ENCODE data around the gene RETREG1.
"Not testable (repeated sequence)": the region's sequence is repeated elsewhere in the genome, so short reads cannot be mapped to it uniquely, and the experiment has no call there.

The RETREG1 gene

DNA sequence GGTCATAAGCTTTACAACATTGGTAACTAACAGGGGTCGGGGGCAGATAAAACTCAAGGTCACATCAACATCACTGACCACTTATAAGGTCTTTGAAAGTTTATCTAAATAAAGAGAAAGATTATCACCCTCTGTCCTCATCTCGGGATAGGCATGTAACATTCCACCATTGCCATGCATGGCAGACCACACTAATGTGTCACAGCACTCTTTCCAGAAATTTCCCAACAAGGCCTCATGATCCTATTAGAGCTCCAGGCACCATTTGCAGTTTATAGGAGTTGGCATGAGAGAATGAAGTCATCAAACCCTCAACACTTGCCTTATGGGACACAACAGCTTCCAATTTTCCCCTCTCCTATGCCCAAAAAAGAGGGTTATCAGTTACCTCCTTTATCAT, 119.3 kb downstream of the RETREG1 start:
- H3K9me3 ChIP-seq (ENCODE audit: control insufficient read depth, insufficient read depth, low read length), result peaks cover 15% of the 10 kb centered on the region
- no peaks in the 10 kb centered on the region for H3K36me3 ChIP-seq (ENCODE audit: insufficient read depth, low read length)
- H3K9ac ChIP-seq (ENCODE audit: low read depth, low read length), result no peak overlapping the region
- no peaks in the 10 kb centered on the region for H3K4me1 ChIP-seq (ENCODE audit: insufficient read depth, low read length)

DNA sequence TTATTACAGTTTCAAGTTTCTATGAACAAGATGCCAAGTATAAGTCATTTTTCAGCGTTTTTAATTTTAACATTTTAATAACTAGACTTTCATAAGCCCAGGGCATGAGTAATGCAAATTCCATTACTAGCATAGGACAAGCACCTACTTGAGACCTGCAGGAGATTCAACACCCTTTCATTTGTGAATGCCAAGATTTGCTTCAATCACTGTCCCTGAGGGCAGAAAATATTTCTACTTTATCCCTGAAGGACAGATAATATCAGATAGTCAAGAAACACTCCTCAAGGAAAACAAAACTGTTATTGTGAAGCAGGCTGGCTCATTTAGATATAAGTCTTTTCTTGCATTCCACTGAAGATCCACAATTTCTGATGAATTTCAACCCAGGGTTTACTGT, 123.5 kb downstream of the RETREG1 start:
- Histone ChIP-seq H3K9me3 (ENCODE audit: control insufficient read depth, insufficient read depth, low read length) (peaks cover 15% of the 10 kb centered on the region), H3K4me1 (ENCODE audit: insufficient read depth, low read length) (no peaks in the 10 kb centered on the region), H3K36me3 (ENCODE audit: insufficient read depth, low read length) (no peaks in the 10 kb centered on the region), H3K9ac (ENCODE audit: low read depth, low read length) (no peak overlapping the region)

- H3K36me3 ChIP-seq (ENCODE audit: insufficient read depth, low read length), result no peaks in the 10 kb centered on the region
- peaks cover 15% of the 10 kb centered on the region for H3K9me3 ChIP-seq (ENCODE audit: control insufficient read depth, insufficient read depth, low read length)
- H3K9ac ChIP-seq (ENCODE audit: low read depth, low read length), result no peak overlapping the region
- no peaks in the 10 kb centered on the region for H3K4me1 ChIP-seq (ENCODE audit: insufficient read depth, low read length)
These were observed 124.2 kb downstream of the RETREG1 start for GRCh38 chr5:16492398-16493140.

GRCh38 chr5:16490911-16491310, 125.9 kb downstream of the RETREG1 start:
- no peaks in the 10 kb centered on the region for H3K36me3 ChIP-seq (ENCODE audit: insufficient read depth, low read length)
- H3K9ac ChIP-seq (ENCODE audit: low read depth, low read length), result no peak overlapping the region
- H3K9me3 ChIP-seq (ENCODE audit: control insufficient read depth, insufficient read depth, low read length), result peaks cover 15% of the 10 kb centered on the region
- H3K4me1 ChIP-seq (ENCODE audit: insufficient read depth, low read length), result no peaks in the 10 kb centered on the region

- Histone ChIP-seq H3K4me1 (ENCODE audit: insufficient read depth, low read length) (no peaks in the 10 kb centered on the region), H3K36me3 (ENCODE audit: insufficient read depth, low read length) (no peaks in the 10 kb centered on the region), H3K9ac (ENCODE audit: low read depth, low read length) (no peak overlapping the region), H3K9me3 (ENCODE audit: control insufficient read depth, insufficient read depth, low read length) (0 out of 2 replicates have a peak, but pooled peaks cover 6% of the 10 kb centered on the region)
These were observed 127.4 kb downstream of the RETREG1 start for GRCh38 chr5:16489322-16489791.

- no peaks in the 10 kb centered on the region for H3K9me3 ChIP-seq (ENCODE audit: control insufficient read depth, insufficient read depth, low read length)
- no peak overlapping the region for H3K9ac ChIP-seq (ENCODE audit: low read depth, low read length)
- no peaks in the 10 kb centered on the region for H3K4me1 ChIP-seq (ENCODE audit: insufficient read depth, low read length)
- no peaks in the 10 kb centered on the region for H3K36me3 ChIP-seq (ENCODE audit: insufficient read depth, low read length)
These were observed 129.3 kb downstream of the RETREG1 start for GRCh38 chr5:16487456-16487855.

GRCh38 chr5:16486711-16487111, 130.1 kb downstream of the RETREG1 start:
- Histone ChIP-seq H3K9ac (ENCODE audit: low read depth, low read length) (no peak overlapping the region), H3K36me3 (ENCODE audit: insufficient read depth, low read length) (no peaks in the 10 kb centered on the region), H3K4me1 (ENCODE audit: insufficient read depth, low read length) (no peaks in the 10 kb centered on the region), H3K9me3 (ENCODE audit: control insufficient read depth, insufficient read depth, low read length) (no peaks in the 10 kb centered on the region)

DNA sequence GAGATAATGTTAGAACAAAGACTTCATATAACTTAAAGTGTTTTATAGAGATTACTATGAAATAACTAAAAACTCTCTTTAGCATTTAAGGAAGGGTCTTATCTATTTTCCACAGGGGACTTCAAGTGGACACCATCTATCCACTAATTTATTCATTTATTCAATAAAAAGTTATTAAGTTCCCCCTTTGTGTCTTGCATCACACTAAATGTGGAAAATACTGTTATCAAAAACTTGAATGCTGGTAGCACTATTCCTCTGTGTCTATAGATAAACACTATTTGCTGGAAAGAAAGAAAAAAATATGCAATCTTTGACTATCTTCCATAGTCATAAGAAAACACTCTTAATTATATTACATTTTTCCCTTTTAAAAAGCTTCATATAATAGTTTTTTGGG, 131.1 kb downstream of the RETREG1 start:
- no peaks in the 10 kb centered on the region for H3K36me3 ChIP-seq (ENCODE audit: insufficient read depth, low read length)
- H3K9me3 ChIP-seq (ENCODE audit: control insufficient read depth, insufficient read depth, low read length), result no peaks in the 10 kb centered on the region
- no peaks in the 10 kb centered on the region for H3K4me1 ChIP-seq (ENCODE audit: insufficient read depth, low read length)
- H3K9ac ChIP-seq (ENCODE audit: low read depth, low read length), result no peak overlapping the region

- Histone ChIP-seq H3K9ac (ENCODE audit: low read depth, low read length) (no peak overlapping the region), H3K4me1 (ENCODE audit: insufficient read depth, low read length) (no peaks in the 10 kb centered on the region), H3K36me3 (ENCODE audit: insufficient read depth, low read length) (no peaks in the 10 kb centered on the region), H3K9me3 (ENCODE audit: control insufficient read depth, insufficient read depth, low read length) (no peaks in the 10 kb centered on the region)
These were observed 132.7 kb downstream of the RETREG1 start for GRCh38 chr5:16484081-16484480.

- no peaks in the 10 kb centered on the region for H3K4me1 ChIP-seq (ENCODE audit: insufficient read depth, low read length)
- H3K36me3 ChIP-seq (ENCODE audit: insufficient read depth, low read length), result no peaks in the 10 kb centered on the region
- H3K9me3 ChIP-seq (ENCODE audit: control insufficient read depth, insufficient read depth, low read length), result no peaks in the 10 kb centered on the region
- no peak overlapping the region for H3K9ac ChIP-seq (ENCODE audit: low read depth, low read length)
These were observed 133.4 kb downstream of the RETREG1 start for GRCh38 chr5:16483361-16483760.

DNA sequence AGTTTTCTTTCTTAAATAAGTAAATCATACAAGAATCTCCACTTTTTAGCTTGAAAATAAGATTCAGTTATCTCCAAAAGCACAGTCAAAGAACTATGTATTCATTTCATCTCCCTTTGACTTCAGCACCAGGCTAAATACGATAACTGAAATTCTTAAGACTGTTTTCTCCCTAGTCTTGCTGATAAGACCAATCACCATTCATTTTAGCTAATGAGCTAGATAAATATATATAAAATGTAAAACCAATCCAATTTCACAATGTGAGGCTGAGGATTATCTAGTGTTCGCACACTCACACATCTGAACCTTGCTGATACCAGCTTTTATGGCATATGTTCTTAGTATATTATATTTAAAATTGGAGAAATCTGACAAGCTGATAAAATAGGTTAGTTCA, 133.9 kb downstream of the RETREG1 start:
- Histone ChIP-seq H3K9ac (ENCODE audit: low read depth, low read length) (no peak overlapping the region), H3K36me3 (ENCODE audit: insufficient read depth, low read length) (no peaks in the 10 kb centered on the region), H3K9me3 (ENCODE audit: control insufficient read depth, insufficient read depth, low read length) (no peaks in the 10 kb centered on the region), H3K4me1 (ENCODE audit: insufficient read depth, low read length) (no peaks in the 10 kb centered on the region)

GRCh38 chr5:16480821-16481538, 135.8 kb downstream of the RETREG1 start:
- H3K9me3 ChIP-seq (ENCODE audit: control insufficient read depth, insufficient read depth, low read length), result no peaks in the 10 kb centered on the region
- no peak overlapping the region for H3K9ac ChIP-seq (ENCODE audit: low read depth, low read length)
- no peaks in the 10 kb centered on the region for H3K36me3 ChIP-seq (ENCODE audit: insufficient read depth, low read length)

DNA sequence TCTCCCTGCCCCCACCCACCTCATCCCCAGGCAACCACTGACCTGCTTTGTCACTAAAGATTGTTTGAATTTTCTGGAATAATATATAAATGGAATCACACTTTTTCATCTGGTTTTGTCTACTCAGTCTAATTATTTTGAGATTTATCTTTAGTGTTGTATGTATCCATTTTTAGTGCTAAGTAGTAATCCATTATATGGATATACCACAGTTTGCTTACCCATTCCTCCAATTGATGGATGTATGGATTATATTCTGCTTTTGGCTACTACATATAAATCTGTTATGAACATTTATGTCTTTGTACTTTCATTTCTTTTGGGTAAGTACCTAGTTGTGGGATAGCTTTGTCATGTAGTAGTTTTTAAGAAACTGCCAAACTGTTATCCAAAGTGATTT, 136.7 kb downstream of the RETREG1 start:
- no peaks in the 10 kb centered on the region for H3K9me3 ChIP-seq (ENCODE audit: control insufficient read depth, insufficient read depth, low read length)
- H3K36me3 ChIP-seq (ENCODE audit: insufficient read depth, low read length), result no peaks in the 10 kb centered on the region
- H3K9ac ChIP-seq (ENCODE audit: low read depth, low read length), result no peak overlapping the region
- H3K4me1 ChIP-seq (ENCODE audit: insufficient read depth, low read length), result no peaks in the 10 kb centered on the region

More at GRCh38 chr5:16480821-16481538, 135.8 kb downstream of the RETREG1 start:
- no peaks in the 10 kb centered on the region for H3K4me1 ChIP-seq (ENCODE audit: insufficient read depth, low read length)

- H3K9ac ChIP-seq (ENCODE audit: low read depth, low read length), result no peak overlapping the region
- H3K36me3 ChIP-seq (ENCODE audit: insufficient read depth, low read length), result no peaks in the 10 kb centered on the region
- H3K4me1 ChIP-seq (ENCODE audit: insufficient read depth, low read length), result no peaks in the 10 kb centered on the region
- no peaks in the 10 kb centered on the region for H3K9me3 ChIP-seq (ENCODE audit: control insufficient read depth, insufficient read depth, low read length)
These were observed 139.3 kb downstream of the RETREG1 start for GRCh38 chr5:16477541-16477940.

GRCh38 chr5:16476417-16476816, 140.4 kb downstream of the RETREG1 start:
- not testable (repeated sequence) for H3K4me1 ChIP-seq (ENCODE audit: insufficient read depth, low read length); H3K9me3 ChIP-seq (ENCODE audit: control insufficient read depth, insufficient read depth, low read length); H3K36me3 ChIP-seq (ENCODE audit: insufficient read depth, low read length); H3K9ac ChIP-seq (ENCODE audit: low read depth, low read length)

All from ES-I3 (cell line).